Measurements from ENCODE around the gene SYT3.

- no peak for TF ChIP-seq YY1 (IDR thresholded peaks at IDR 0.05; ENCODE audit: insufficient read depth, insufficient read length)
- no peak for TF ChIP-seq SUZ12 (IDR thresholded peaks at IDR 0.05; ENCODE audit: extremely low read depth, insufficient read depth, insufficient read length)
- TF ChIP-seq ZNF274 (IDR thresholded peaks at IDR 0.05; ENCODE audit: low read depth, low read length): no peak
Measured at GRCh38 chr19:50667759-50668231, 28.1 kb upstream of the SYT3 start.
